22Rv1 (cell line): Measurements from ENCODE around the gene KYAT1.
"Not testable (repeated sequence)": the region's sequence is repeated elsewhere in the genome, so short reads cannot be mapped to it uniquely, and the experiment has no call there.

Experiments used
- ZFX ChIP-seq: fragments of 450-650 bp; IDR thresholded peaks from 2 replicates; pipeline ENCODE4 v1.6.1; 2017; ENCODE audit warnings: antibody characterized with exemption, borderline replicate concordance
- TF ChIP-seq, protein P1 (sequence below): fragments of 450-650 bp; IDR thresholded peaks from 2 replicates; pipeline ENCODE4 v1.5.1; 2017; ENCODE audit warnings: mild to moderate bottlenecking

DNA sequence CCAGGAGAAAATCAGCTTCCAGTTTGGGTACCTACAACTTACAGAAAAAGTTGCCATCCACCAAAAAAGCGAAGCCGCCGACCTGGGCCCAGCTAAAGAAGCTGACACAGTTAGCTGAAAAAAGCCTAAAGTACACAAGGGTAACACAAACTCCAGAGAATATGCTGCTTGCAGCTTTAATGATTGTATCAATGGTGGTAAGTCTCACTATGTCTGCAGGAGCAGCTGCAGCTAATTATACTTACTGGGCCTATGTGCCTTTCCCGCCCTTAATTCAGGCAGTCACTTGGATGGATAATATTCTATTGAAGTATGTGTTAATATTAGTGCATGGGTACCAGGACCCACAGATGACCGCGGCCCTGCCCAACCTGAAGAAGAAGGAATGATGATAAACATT is 27.3 kb downstream of the KYAT1 start:
- TF ChIP-seq, protein P1, sequence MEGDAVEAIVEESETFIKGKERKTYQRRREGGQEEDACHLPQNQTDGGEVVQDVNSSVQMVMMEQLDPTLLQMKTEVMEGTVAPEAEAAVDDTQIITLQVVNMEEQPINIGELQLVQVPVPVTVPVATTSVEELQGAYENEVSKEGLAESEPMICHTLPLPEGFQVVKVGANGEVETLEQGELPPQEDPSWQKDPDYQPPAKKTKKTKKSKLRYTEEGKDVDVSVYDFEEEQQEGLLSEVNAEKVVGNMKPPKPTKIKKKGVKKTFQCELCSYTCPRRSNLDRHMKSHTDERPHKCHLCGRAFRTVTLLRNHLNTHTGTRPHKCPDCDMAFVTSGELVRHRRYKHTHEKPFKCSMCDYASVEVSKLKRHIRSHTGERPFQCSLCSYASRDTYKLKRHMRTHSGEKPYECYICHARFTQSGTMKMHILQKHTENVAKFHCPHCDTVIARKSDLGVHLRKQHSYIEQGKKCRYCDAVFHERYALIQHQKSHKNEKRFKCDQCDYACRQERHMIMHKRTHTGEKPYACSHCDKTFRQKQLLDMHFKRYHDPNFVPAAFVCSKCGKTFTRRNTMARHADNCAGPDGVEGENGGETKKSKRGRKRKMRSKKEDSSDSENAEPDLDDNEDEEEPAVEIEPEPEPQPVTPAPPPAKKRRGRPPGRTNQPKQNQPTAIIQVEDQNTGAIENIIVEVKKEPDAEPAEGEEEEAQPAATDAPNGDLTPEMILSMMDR, result not testable (repeated sequence)
- TF ChIP-seq ZFX, result not testable (repeated sequence)
